Mesenchymal stem cell (in vitro differentiated cells and primary cell): ENCODE data around the gene AQP3.

Source experiments
- DNase-seq: peaks from one replicate; pipeline ENCODE4 v3.0.0-alpha.2; 2013
- H2AFZ ChIP-seq: one replicate; pipeline ENCODE4 v1.6.1; 2013; ENCODE audit warnings: low read depth, mild to moderate bottlenecking, control low read depth, inconsistent platforms, low read length, moderate library complexity
- H2AK5ac ChIP-seq: 2 replicates; pipeline ENCODE4 v1.6.1; 2013; ENCODE audit warnings: low read length, moderate library complexity, mild to moderate bottlenecking, inconsistent platforms; ENCODE audit not compliant: severe bottlenecking
- H2BK120ac ChIP-seq: one replicate; pipeline ENCODE4 v1.6.1; 2013; ENCODE audit warnings: low read depth, mild to moderate bottlenecking, inconsistent platforms, low read length, moderate library complexity
- H2BK12ac ChIP-seq, 2 experiments: one replicate each; pipeline ENCODE4 v1.6.1; 2013; ENCODE audit warnings: inconsistent platforms in 2 of 2, low read length in 2 of 2, mild to moderate bottlenecking in 2 of 2, moderate library complexity in 2 of 2, control low read depth in 1 of 2
- H2BK15ac ChIP-seq: one replicate; pipeline ENCODE4 v1.6.1; 2013; ENCODE audit warnings: mild to moderate bottlenecking, low read depth, inconsistent platforms; ENCODE audit not compliant: poor library complexity, severe bottlenecking
- H2BK5ac ChIP-seq: 2 replicates; pipeline ENCODE4 v1.6.1; 2013; ENCODE audit warnings: low read depth, mild to moderate bottlenecking, low read length, control low read depth, inconsistent platforms; ENCODE audit not compliant: poor library complexity, severe bottlenecking
- H3K14ac ChIP-seq, 2 experiments: one replicate each; pipeline ENCODE4 v1.6.1; 2013; ENCODE audit warnings: inconsistent platforms in 2 of 2, low read length in 2 of 2, control low read depth in 1 of 2, mild to moderate bottlenecking in 1 of 2, moderate library complexity in 1 of 2
- H3K18ac ChIP-seq, 2 experiments: one replicate each; pipeline ENCODE4 v1.6.1; 2013; ENCODE audit warnings: inconsistent platforms in 2 of 2, low read length in 2 of 2, control low read depth in 1 of 2, low read depth in 1 of 2, mild to moderate bottlenecking in 1 of 2
- H3K23ac ChIP-seq, 2 experiments: one replicate each; pipeline ENCODE4 v1.6.1; 2013; ENCODE audit warnings: inconsistent platforms in 2 of 2, low read length in 2 of 2, mild to moderate bottlenecking in 2 of 2, moderate library complexity in 2 of 2, control low read depth in 1 of 2
- H3K27ac ChIP-seq: 2 replicates; pipeline ENCODE4 v1.5.1; 2013; ENCODE audit warnings: mild to moderate bottlenecking, moderate library complexity, low read length, control low read depth, inconsistent platforms; ENCODE audit not compliant: poor library complexity, severe bottlenecking
- H3K27me3 ChIP-seq, 2 experiments: 2 replicates each; pipeline versions ENCODE4 v1.6.1 to v1.7.0; 2013; ENCODE audit warnings: low read length in 2 of 2, mild to moderate bottlenecking in 2 of 2, moderate library complexity in 2 of 2, control low read depth in 1 of 2, inconsistent platforms in 1 of 2; ENCODE audit not compliant: control insufficient read depth in 1 of 2, insufficient read depth in 1 of 2
- H3K36me3 ChIP-seq, 2 experiments: 2 replicates each; pipeline versions ENCODE4 v1.6.1 to v1.7.0; 2013; ENCODE audit warnings: low read length in 2 of 2, control low read depth in 1 of 2, inconsistent platforms in 1 of 2, low read depth in 1 of 2, mild to moderate bottlenecking in 1 of 2; ENCODE audit not compliant: insufficient read depth in 2 of 2, control insufficient read depth in 1 of 2
- H3K4ac ChIP-seq, 2 experiments: one replicate each; pipeline ENCODE4 v1.6.1; 2013; ENCODE audit warnings: inconsistent platforms in 2 of 2, low read length in 2 of 2, mild to moderate bottlenecking in 2 of 2, moderate library complexity in 2 of 2, control low read depth in 1 of 2, low read depth in 1 of 2
- H3K4me1 ChIP-seq: 2 replicates; pipeline ENCODE4 v1.6.1; 2013; ENCODE audit warnings: low read depth, low read length, control low read depth; ENCODE audit not compliant: control insufficient read depth, insufficient read depth
- H3K4me2 ChIP-seq: 2 replicates; pipeline ENCODE4 v1.6.1; 2013; ENCODE audit warnings: low read length, mild to moderate bottlenecking, inconsistent platforms; ENCODE audit not compliant: poor library complexity, severe bottlenecking
- H3K4me3 ChIP-seq, 2 experiments: 2 replicates each; pipeline versions ENCODE4 v1.5.1 to v1.7.0; 2013; ENCODE audit warnings: low read length in 2 of 2, mild to moderate bottlenecking in 2 of 2, control low read depth in 1 of 2, low read depth in 1 of 2; ENCODE audit not compliant: insufficient read depth in 1 of 2
- H3K79me1 ChIP-seq: replicated peaks from 2 replicates; pipeline ENCODE4 v1.6.1; 2013; ENCODE audit warnings: mild to moderate bottlenecking, control low read depth, low read length, inconsistent platforms; ENCODE audit not compliant: poor library complexity, severe bottlenecking
- H3K9ac ChIP-seq: 2 replicates; pipeline ENCODE4 v1.7.0; 2013; ENCODE audit warnings: mild to moderate bottlenecking, low read length, moderate library complexity
- H3K9me3 ChIP-seq: 2 replicates; pipeline ENCODE4 v1.7.0; 2013; ENCODE audit warnings: mild to moderate bottlenecking, low read length; ENCODE audit not compliant: control insufficient read depth
- H4K8ac ChIP-seq: one replicate; pipeline ENCODE4 v1.6.1; 2013; ENCODE audit warnings: inconsistent platforms, mild to moderate bottlenecking, low read length, moderate library complexity
- H4K91ac ChIP-seq: one replicate; pipeline ENCODE4 v1.6.1; 2013; ENCODE audit warnings: mild to moderate bottlenecking, low read length, inconsistent platforms
- WGBS: methylation state at CpG from one replicate; pipeline ENCODE4 v1.1.7; 2013; ENCODE audit warnings: mixed read lengths; 5-methylcytosine and 5-hydroxymethylcytosine counted together

The AQP3 gene

GRCh38 chr9:33445389-33446239 is 1.8 kb downstream of the AQP3 start:
- peaks cover 1 to 25% of the 10 kb centered on the region in 2 experiments for H3K27me3 ChIP-seq
- H2BK120ac ChIP-seq = no peak overlapping the region
- H2BK12ac ChIP-seq = no peak overlapping the region
- H3K4ac ChIP-seq = no peak overlapping the region
- no peak overlapping the region for H3K23ac ChIP-seq
- no peak overlapping the region for H2AK5ac ChIP-seq
- no peak overlapping the region for H3K4me3 ChIP-seq
- H3K27ac ChIP-seq = no peak overlapping the region
- H3K18ac ChIP-seq = no peak overlapping the region
- DNase-seq = no peak
- no peak overlapping the region for H3K14ac ChIP-seq
- no peak overlapping the region for H4K91ac ChIP-seq
- no peaks in the 10 kb centered on the region for H3K9me3 ChIP-seq
- H2BK15ac ChIP-seq = no peak overlapping the region
- H3K4me2 ChIP-seq = no peak overlapping the region
- H3K36me3 ChIP-seq = no peaks in the 10 kb centered on the region
- peaks cover 24% of the 10 kb centered on the region for H3K4me1 ChIP-seq
- WGBS = 83% methylated on average over 10 of the region's 11 CpGs
- no peak overlapping the region for H2AFZ ChIP-seq
- H3K9ac ChIP-seq = no peak overlapping the region
- no peaks in the 10 kb centered on the region for H3K79me1 ChIP-seq
- H2BK5ac ChIP-seq = no peak overlapping the region
- no peak overlapping the region for H4K8ac ChIP-seq

GRCh38 chr9:33443464-33444154 is 3.8 kb downstream of the AQP3 start:
- H3K18ac ChIP-seq = no peak overlapping the region
- no peaks in the 10 kb centered on the region for H3K36me3 ChIP-seq
- no peak overlapping the region for H2BK12ac ChIP-seq
- no peak overlapping the region for H2BK15ac ChIP-seq
- H2AFZ ChIP-seq = no peak overlapping the region
- H3K4ac ChIP-seq = no peak overlapping the region
- H3K4me3 ChIP-seq = no peak overlapping the region
- no peak overlapping the region for H2BK5ac ChIP-seq
- H3K23ac ChIP-seq = no peak overlapping the region
- no peak overlapping the region for H3K14ac ChIP-seq
- H3K9me3 ChIP-seq = no peaks in the 10 kb centered on the region
- H3K79me1 ChIP-seq = no peaks in the 10 kb centered on the region
- no peak for DNase-seq
- H3K27ac ChIP-seq = no peak overlapping the region
- whole genome bisulfite sequencing = 93% methylated on average over 8 of the region's 10 CpGs
- H2BK120ac ChIP-seq = no peak overlapping the region
- no peak overlapping the region for H2AK5ac ChIP-seq
- H4K91ac ChIP-seq = no peak overlapping the region
- peaks cover 20 to 38% of the 10 kb centered on the region in 2 experiments for H3K27me3 ChIP-seq
- peaks cover 26% of the 10 kb centered on the region for H3K4me1 ChIP-seq
- H3K4me2 ChIP-seq = no peak overlapping the region
- H3K9ac ChIP-seq = no peak overlapping the region
- H4K8ac ChIP-seq = no peak overlapping the region

GRCh38 chr9:33443047-33443446 is 4.3 kb downstream of the AQP3 start:
- Histone ChIP-seq H3K14ac (no peak overlapping the region), H4K8ac (no peak overlapping the region), H3K36me3 (no peaks in the 10 kb centered on the region), H3K27me3 (peaks cover 20 to 33% of the 10 kb centered on the region in 2 experiments), H3K27ac (no peak overlapping the region), H3K23ac (no peak overlapping the region), H3K9ac (no peak overlapping the region), H2BK5ac (no peak overlapping the region), H3K18ac (no peak overlapping the region), H3K4me1 (peaks cover 24% of the 10 kb centered on the region), H2AK5ac (no peak overlapping the region), H3K9me3 (no peaks in the 10 kb centered on the region), H2BK120ac (no peak overlapping the region), H3K4ac (no peak overlapping the region), H3K79me1 (no peaks in the 10 kb centered on the region), H4K91ac (no peak overlapping the region), H2BK12ac (no peak overlapping the region), H2AFZ (no peak overlapping the region), H3K4me3 (no peak overlapping the region), H2BK15ac (no peak overlapping the region), H3K4me2 (no peak overlapping the region)
- DNase-seq = peak; percentile 44
- 92% methylated on average over 4 of the region's 9 CpGs for WGBS

- H3K27ac ChIP-seq = no peak overlapping the region
Measured at GRCh38 chr9:33442125-33442524, 5.3 kb downstream of the AQP3 start.

More at GRCh38 chr9:33442125-33442524, 5.3 kb downstream of the AQP3 start:
- Histone ChIP-seq H3K4ac (no peak overlapping the region), H2AFZ (no peak overlapping the region), H3K4me1 (peaks cover 15% of the 10 kb centered on the region), H2BK5ac (no peak overlapping the region), H3K18ac (no peak overlapping the region), H3K23ac (no peak overlapping the region), H3K4me2 (no peak overlapping the region), H3K14ac (no peak overlapping the region), H3K9me3 (no peaks in the 10 kb centered on the region), H2BK120ac (no peak overlapping the region), H4K91ac (no peak overlapping the region), H3K9ac (no peak overlapping the region), H3K79me1 (no peaks in the 10 kb centered on the region), H3K27me3 (peaks cover 20 to 30% of the 10 kb centered on the region in 2 experiments), H4K8ac (no peak overlapping the region), H2BK12ac (no peak overlapping the region), H2BK15ac (no peak overlapping the region), H3K4me3 (no peak overlapping the region), H3K36me3 (no peaks in the 10 kb centered on the region), H2AK5ac (no peak overlapping the region)
- no peak for DNase-seq
- WGBS = 94% methylated on average over 13 of the region's 15 CpGs
